K562 (cell line): ENCODE measurements around the gene PPP1CA. TPM values are rescaled to one million over a fixed set of nuclear protein-coding genes. Genes with fewer than 3 reads are reported as not detected.

Experiments used
- BHLHE40 ChIP-seq: IDR thresholded peaks from 2 replicates; pipeline ENCODE4 v1.6.1; 2011; ENCODE audit warnings: low read length, improper control_type of control experiment
- COPS2 ChIP-seq: fragments of 450-650 bp; conservative IDR thresholded peaks from 2 replicates; pipeline ENCODE4 v1.6.1; 2016; ENCODE audit warnings: mild to moderate bottlenecking, moderate library complexity
- CREM ChIP-seq: IDR thresholded peaks from 2 replicates; pipeline ENCODE4 v1.6.1; 2014; ENCODE audit warnings: antibody characterized with exemption, low read depth
- CTBP1 ChIP-seq: fragments of 450-650 bp; IDR thresholded peaks from 2 replicates; pipeline ENCODE4 v1.6.1; 2016; ENCODE audit warnings: borderline replicate concordance
- CXXC5 ChIP-seq: fragments of 250-450 bp; sonication (Bioruptor Pico); IDR thresholded peaks from 2 replicates; pipeline ENCODE4 v1.8.0; 2022; ENCODE audit warnings: inconsistent platforms, mild to moderate bottlenecking, moderate library complexity
- E2F3 ChIP-seq: fragments of 250-450 bp; sonication (Bioruptor Pico); IDR thresholded peaks from 2 replicates; pipeline ENCODE4 v1.4.0; 2020; ENCODE audit warnings: mild to moderate bottlenecking
- ETS2 ChIP-seq: IDR thresholded peaks from 2 replicates; pipeline ENCODE4 v1.6.1; 2016; ENCODE audit warnings: borderline replicate concordance, missing genetic modification characterization, mild to moderate bottlenecking, moderate library complexity, missing compliant biosample characterization; ENCODE audit not compliant: poor library complexity, severe bottlenecking
- GABPA ChIP-seq: fragments of 200-800 bp; sonication (Bioruptor generic); conservative IDR thresholded peaks from 2 replicates; pipeline ENCODE4 v1.6.1; 2016; ENCODE audit warnings: low read depth, missing genetic modification characterization, missing compliant biosample characterization
- MTA3 ChIP-seq: fragments of 450-650 bp; formaldehyde crosslinking; IDR thresholded peaks from 2 replicates; pipeline ENCODE4 v1.6.1; 2017; ENCODE audit warnings: mild to moderate bottlenecking, borderline replicate concordance
- POLR2A ChIP-seq: fragments of 450-650 bp; conservative IDR thresholded peaks from 2 replicates; pipeline ENCODE4 v1.6.1; 2016
- RBM39 ChIP-seq: fragments of 200-400 bp; formaldehyde crosslinking; optimal IDR thresholded peaks from 2 replicates; pipeline ENCODE3; 2018; ENCODE audit warnings: low read depth, low read length
- ZNF384 ChIP-seq: IDR thresholded peaks from 2 replicates; pipeline ENCODE4 v1.6.1; 2012; ENCODE audit warnings: low read depth, low read length, improper control_type of control experiment
- ZNF395 ChIP-seq: fragments of 200-800 bp; sonication (Bioruptor generic); IDR thresholded peaks from 2 replicates; pipeline ENCODE4 v1.6.1; 2017; ENCODE audit warnings: missing genetic modification characterization, missing compliant biosample characterization
- polyA plus RNA-seq, 8 experiments: library from polyadenylated mRNA; depleted of rRNA in 4 of 8; stranded (reverse) in 5 of 8; unstranded in 3 of 8; fragments of >200 nt; fragmentation: Nextera tagmentation in 2 of 8; fragmentation: Illumina TruSeq in 1 of 8; extraction: Ambion mirVana in 2 of 8; extraction: Trizol in 1 of 8; gene quantifications; 2 replicates each; pipeline versions ENCODE4 v1.2.1 to v1.2.3, GENCODE V29; 2011 to 2014; ENCODE audit warnings: inconsistent platforms in 1 of 8, missing spikeins in 1 of 8
- total RNA-seq, 7 experiments: library from RNA; depleted of rRNA in 6 of 7; stranded (reverse); fragments of >200 nt in 6 of 7; fragmentation: Illumina TruSeq in 2 of 7; extraction: Trizol in 2 of 7; gene quantifications; 2 replicates each; pipeline versions ENCODE4 v1.2.1 to v1.2.3, GENCODE V29; 2011 to 2021; ENCODE audit warnings: low replicate concordance in 1 of 7
- TF ChIP-seq, protein P1 (sequence below): fragments of 250-450 bp; sonication (Bioruptor Pico); IDR thresholded peaks from 2 replicates; pipeline ENCODE4 v1.4.0; 2020; ENCODE audit warnings: mild to moderate bottlenecking
- TF ChIP-seq, protein P2 (sequence below), 2 experiments: fragments of 450-650 bp in 1 of 2; sonication (generic) in 1 of 2; formaldehyde crosslinking in 1 of 2; IDR thresholded peaks in 1 of 2; conservative IDR thresholded peaks in 1 of 2; 2 replicates each; pipeline versions ENCODE4 v1.6.1 to v1.8.1; 2016 to 2023; ENCODE audit warnings: mild to moderate bottlenecking in 2 of 2, moderate library complexity in 2 of 2, inconsistent platforms in 1 of 2, missing genetic modification reagents in 1 of 2
- TF ChIP-seq, protein P3 (sequence below), 2 experiments: fragments of 250-450 bp in 1 of 2; fragments of 450-650 bp in 1 of 2; sonication (Bioruptor Pico) in 1 of 2; IDR thresholded peaks; 2 replicates each; pipeline versions ENCODE4 v1.6.1 to v1.8.0; 2016 to 2021; ENCODE audit warnings: mild to moderate bottlenecking in 2 of 2, moderate library complexity in 2 of 2, missing compliant biosample characterization in 1 of 2, missing genetic modification characterization in 1 of 2
- TF ChIP-seq, protein P4 (sequence below), 2 experiments: fragments of 450-650 bp; conservative IDR thresholded peaks; 2 replicates each; pipeline ENCODE4 v1.6.1; 2017; ENCODE audit warnings: mild to moderate bottlenecking in 2 of 2, moderate library complexity in 2 of 2
- TF ChIP-seq, protein P5 (sequence below), 3 experiments: IDR thresholded peaks in 2 of 3; conservative IDR thresholded peaks in 1 of 3; 2 replicates each; pipeline ENCODE4 v1.5.1; 2011 to 2012; ENCODE audit warnings: low read length in 3 of 3, mild to moderate bottlenecking in 3 of 3, control low read depth in 2 of 3, improper control_type of control experiment in 1 of 3, inconsistent platforms in 1 of 3, low read depth in 1 of 3, mixed read lengths in 1 of 3, moderate library complexity in 1 of 3; ENCODE audit not compliant: insufficient read depth in 2 of 3

The PPP1CA gene
- total and polyA plus RNA-seq, 9 of the 15 experiments (the other 6 are each of a cell fraction or from before 2014, with no cell fraction given): 18.2 to 242 (median 188) TPM

DNA sequence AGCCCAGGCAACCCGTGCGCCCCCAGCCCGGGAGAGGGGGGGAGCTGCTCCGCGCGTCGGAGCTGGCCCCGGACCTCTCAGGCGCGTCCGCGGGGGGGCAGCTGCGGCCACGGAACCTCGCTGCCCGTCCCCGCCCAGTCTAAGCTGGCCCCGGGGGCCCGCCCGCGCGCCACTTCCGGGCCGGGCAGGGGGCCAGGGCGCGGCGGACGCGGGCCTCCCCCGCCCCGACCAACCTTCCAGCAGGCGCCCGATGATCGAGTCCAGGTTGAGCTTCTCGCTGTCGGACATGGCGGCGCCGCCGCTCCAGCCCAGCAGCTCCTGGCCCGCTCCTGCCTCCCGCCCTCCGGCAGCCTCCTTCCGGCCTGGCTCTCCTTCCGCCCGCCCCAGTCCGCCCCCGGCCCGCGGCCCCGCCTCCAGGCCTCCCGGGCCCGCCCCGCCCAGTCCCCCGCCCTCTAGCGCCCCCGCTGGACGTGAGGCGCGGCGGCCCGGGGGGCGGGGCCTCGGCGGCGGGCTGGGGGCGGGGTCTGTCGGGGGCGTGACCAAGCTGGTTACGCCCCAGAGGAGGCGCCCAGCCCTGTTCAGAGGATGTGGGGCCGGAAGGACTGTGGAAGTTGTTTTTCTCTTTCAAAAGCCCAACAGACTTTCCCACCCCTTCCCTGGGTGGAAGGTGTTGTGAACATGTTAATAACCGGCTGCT is at the start of gene PPP1CA (continued):
- TF ChIP-seq, protein P1, sequence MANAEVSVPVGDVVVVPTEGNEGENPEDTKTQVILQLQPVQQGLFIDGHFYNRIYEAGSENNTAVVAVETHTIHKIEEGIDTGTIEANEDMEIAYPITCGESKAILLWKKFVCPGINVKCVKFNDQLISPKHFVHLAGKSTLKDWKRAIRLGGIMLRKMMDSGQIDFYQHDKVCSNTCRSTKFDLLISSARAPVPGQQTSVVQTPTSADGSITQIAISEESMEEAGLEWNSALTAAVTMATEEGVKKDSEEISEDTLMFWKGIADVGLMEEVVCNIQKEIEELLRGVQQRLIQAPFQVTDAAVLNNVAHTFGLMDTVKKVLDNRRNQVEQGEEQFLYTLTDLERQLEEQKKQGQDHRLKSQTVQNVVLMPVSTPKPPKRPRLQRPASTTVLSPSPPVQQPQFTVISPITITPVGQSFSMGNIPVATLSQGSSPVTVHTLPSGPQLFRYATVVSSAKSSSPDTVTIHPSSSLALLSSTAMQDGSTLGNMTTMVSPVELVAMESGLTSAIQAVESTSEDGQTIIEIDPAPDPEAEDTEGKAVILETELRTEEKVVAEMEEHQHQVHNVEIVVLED (CRISPR knock-in tag): peak; percentile 53; the same call in 1 of the 2 replicates
- TF ChIP-seq, protein P2, sequence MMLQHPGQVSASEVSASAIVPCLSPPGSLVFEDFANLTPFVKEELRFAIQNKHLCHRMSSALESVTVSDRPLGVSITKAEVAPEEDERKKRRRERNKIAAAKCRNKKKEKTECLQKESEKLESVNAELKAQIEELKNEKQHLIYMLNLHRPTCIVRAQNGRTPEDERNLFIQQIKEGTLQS (IDR thresholded peaks at IDR 0.05): no peak
- TF ChIP-seq, protein P2 (CRISPR knock-in tag; conservative IDR thresholded peaks at IDR 0.05): no peak
- peak; percentile 84 for TF ChIP-seq CXXC5
- TF ChIP-seq, protein P3, sequence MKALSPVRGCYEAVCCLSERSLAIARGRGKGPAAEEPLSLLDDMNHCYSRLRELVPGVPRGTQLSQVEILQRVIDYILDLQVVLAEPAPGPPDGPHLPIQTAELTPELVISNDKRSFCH (CRISPR knock-in tag; IDR thresholded peaks at IDR 0.05): no peak
- TF ChIP-seq, protein P3 (tag; IDR thresholded peaks at IDR 0.05): peak; percentile 46; the same call in 1 of the 2 replicates
- no peak for TF ChIP-seq ETS2 (tag)
- 0 out of 2 replicates have a peak, but pooled peaks have one; percentile 4 for TF ChIP-seq CREM
- TF ChIP-seq COPS2: no peak
- peak; percentile 30; the same call in 1 of the 2 replicates for TF ChIP-seq E2F3 (CRISPR knock-in tag)
- peak; percentile 84; the same call in 1 of the 2 replicates for TF ChIP-seq POLR2A
- peak; percentile 94 for TF ChIP-seq GABPA (tag)
- peak; percentile 14; the same call in 1 of the 2 replicates for TF ChIP-seq MTA3
- no peak for TF ChIP-seq BHLHE40
- TF ChIP-seq CTBP1: peak; percentile 71
- TF ChIP-seq, protein P4, sequence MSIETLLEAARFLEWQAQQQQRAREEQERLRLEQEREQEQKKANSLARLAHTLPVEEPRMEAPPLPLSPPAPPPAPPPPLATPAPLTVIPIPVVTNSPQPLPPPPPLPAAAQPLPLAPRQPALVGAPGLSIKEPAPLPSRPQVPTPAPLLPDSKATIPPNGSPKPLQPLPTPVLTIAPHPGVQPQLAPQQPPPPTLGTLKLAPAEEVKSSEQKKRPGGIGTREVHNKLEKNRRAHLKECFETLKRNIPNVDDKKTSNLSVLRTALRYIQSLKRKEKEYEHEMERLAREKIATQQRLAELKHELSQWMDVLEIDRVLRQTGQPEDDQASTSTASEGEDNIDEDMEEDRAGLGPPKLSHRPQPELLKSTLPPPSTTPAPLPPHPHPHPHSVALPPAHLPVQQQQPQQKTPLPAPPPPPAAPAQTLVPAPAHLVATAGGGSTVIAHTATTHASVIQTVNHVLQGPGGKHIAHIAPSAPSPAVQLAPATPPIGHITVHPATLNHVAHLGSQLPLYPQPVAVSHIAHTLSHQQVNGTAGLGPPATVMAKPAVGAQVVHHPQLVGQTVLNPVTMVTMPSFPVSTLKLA (conservative IDR thresholded peaks at IDR 0.05): no peak
- TF ChIP-seq ZNF384: no peak
- TF ChIP-seq, protein P5, sequence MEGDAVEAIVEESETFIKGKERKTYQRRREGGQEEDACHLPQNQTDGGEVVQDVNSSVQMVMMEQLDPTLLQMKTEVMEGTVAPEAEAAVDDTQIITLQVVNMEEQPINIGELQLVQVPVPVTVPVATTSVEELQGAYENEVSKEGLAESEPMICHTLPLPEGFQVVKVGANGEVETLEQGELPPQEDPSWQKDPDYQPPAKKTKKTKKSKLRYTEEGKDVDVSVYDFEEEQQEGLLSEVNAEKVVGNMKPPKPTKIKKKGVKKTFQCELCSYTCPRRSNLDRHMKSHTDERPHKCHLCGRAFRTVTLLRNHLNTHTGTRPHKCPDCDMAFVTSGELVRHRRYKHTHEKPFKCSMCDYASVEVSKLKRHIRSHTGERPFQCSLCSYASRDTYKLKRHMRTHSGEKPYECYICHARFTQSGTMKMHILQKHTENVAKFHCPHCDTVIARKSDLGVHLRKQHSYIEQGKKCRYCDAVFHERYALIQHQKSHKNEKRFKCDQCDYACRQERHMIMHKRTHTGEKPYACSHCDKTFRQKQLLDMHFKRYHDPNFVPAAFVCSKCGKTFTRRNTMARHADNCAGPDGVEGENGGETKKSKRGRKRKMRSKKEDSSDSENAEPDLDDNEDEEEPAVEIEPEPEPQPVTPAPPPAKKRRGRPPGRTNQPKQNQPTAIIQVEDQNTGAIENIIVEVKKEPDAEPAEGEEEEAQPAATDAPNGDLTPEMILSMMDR (IDR thresholded peaks at IDR 0.05 in 2 of 3, conservative IDR thresholded peaks at IDR 0.05 in 1 of 3; ENCODE audit: insufficient read depth in 2 of 3, low read depth in 1 of 3, low read length in 3 of 3): peak; percentile 37 to 69 (median 52); a peak in 5 of 6 replicates
- TF ChIP-seq ZNF395 (CRISPR knock-in tag): peak; percentile 33; the same call in 1 of the 2 replicates
- TF ChIP-seq RBM39: no peak
